GM12892 (cell line): ENCODE measurements around the gene SPC25.
"Not testable (repeated sequence)": the region's sequence is repeated elsewhere in the genome, so short reads cannot be mapped to it uniquely, and the experiment has no call there.

Experiments used
- POLR2A ChIP-seq: IDR thresholded peaks from 2 replicates; pipeline ENCODE4 v1.6.1; 2011; ENCODE audit warnings: low read depth, low read length, control low read depth
- POLR2AphosphoS5 ChIP-seq: IDR thresholded peaks from 2 replicates; pipeline ENCODE4 v1.6.1; 2011; ENCODE audit warnings: low read depth, low read length, control low read depth
- TAF1 ChIP-seq: IDR thresholded peaks from 2 replicates; pipeline ENCODE4 v1.6.1; 2011; ENCODE audit warnings: low read depth, mild to moderate bottlenecking, control low read depth, low read length, borderline replicate concordance

DNA sequence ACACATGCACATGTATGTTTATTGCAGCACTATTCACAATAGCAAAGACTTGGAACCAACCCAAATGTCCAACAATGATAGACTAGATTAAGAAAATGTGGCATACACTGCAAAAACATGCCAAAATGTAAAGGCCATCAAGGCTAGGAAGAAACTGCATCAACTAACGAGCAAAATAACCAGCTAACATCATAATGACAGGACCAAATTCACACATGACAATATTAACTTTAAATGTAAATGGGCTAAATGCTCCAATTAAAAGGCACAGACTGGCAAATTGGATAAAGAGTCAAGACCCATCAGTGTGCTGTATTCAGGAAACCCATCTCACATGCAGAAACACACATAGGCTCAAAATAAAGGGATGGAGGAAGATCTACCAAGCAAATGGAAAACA is 23.1 kb downstream of the SPC25 start:
- not testable (repeated sequence) for TF ChIP-seq POLR2A, POLR2AphosphoS5, TAF1
